ENCODE data around the gene ARFGAP3. TPM values are rescaled to one million over a fixed set of nuclear protein-coding genes. Genes with fewer than 3 reads are reported as not detected.
"Not testable (repeated sequence)": the region's sequence is repeated elsewhere in the genome, so short reads cannot be mapped to it uniquely, and the experiment has no call there.

The ARFGAP3 gene
- total RNA-seq, 1 donor from 2014 or later: 59.1 TPM

DNA sequence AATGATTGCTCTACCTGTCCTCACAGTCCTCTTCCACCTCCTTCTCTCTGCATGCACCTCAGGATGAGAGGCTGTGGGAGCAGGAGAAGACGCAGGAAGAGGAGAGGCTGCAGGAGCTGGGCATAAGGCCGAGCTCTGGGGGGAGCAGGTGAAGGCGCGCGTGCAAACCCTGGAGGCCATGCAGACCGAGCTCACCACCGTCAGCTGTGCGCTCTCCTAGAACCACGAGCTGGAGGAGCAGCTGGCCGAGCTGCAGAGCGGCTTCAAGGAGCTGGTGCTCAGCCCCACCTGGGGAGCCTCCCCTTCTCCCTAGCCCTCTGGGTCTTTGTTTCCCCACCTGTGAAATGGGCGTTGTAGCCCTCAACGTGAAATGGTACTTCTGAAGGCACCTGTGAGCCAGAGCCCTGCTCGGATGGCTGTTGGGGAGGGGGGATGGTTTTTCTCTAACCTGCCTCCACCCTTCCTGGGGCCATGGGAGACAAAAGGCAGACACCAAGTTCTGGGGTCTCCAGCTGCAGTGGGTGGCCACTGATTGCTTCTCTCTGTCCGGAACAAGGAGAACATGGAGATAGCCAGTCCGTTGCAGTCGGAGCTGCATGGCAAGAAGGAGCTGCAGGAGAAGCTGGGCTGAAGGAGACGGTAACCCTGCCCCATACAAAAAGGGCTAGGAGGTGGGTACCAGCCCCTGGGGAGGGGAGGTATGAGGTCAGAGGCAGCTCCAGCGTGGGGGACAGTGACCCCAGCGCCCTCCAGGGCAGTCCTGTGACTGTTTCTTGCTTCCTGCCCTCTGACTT, 71.2 kb downstream of the ARFGAP3 start:
- no peak for DNase-seq (ENCODE audit: extremely low spot score, unreplicated experiment)
- H3K36me3 Mint-ChIP-seq (ENCODE audit: unreplicated experiment): no peaks in the 10 kb centered on the region
- H3K9me3 Mint-ChIP-seq (ENCODE audit: unreplicated experiment): no peaks in the 10 kb centered on the region
- no peaks in the 10 kb centered on the region for H3K27me3 Mint-ChIP-seq (ENCODE audit: unreplicated experiment)
- H3K27ac Mint-ChIP-seq (ENCODE audit: unreplicated experiment): no peak overlapping the region
- H3K4me3 Mint-ChIP-seq (ENCODE audit: unreplicated experiment): no peak overlapping the region
- TF ChIP-seq, protein P1, sequence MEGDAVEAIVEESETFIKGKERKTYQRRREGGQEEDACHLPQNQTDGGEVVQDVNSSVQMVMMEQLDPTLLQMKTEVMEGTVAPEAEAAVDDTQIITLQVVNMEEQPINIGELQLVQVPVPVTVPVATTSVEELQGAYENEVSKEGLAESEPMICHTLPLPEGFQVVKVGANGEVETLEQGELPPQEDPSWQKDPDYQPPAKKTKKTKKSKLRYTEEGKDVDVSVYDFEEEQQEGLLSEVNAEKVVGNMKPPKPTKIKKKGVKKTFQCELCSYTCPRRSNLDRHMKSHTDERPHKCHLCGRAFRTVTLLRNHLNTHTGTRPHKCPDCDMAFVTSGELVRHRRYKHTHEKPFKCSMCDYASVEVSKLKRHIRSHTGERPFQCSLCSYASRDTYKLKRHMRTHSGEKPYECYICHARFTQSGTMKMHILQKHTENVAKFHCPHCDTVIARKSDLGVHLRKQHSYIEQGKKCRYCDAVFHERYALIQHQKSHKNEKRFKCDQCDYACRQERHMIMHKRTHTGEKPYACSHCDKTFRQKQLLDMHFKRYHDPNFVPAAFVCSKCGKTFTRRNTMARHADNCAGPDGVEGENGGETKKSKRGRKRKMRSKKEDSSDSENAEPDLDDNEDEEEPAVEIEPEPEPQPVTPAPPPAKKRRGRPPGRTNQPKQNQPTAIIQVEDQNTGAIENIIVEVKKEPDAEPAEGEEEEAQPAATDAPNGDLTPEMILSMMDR (IDR thresholded peaks at IDR 0.05): no peak
- H3K4me1 Mint-ChIP-seq (ENCODE audit: unreplicated experiment): peaks cover 12% of the 10 kb centered on the region

DNA sequence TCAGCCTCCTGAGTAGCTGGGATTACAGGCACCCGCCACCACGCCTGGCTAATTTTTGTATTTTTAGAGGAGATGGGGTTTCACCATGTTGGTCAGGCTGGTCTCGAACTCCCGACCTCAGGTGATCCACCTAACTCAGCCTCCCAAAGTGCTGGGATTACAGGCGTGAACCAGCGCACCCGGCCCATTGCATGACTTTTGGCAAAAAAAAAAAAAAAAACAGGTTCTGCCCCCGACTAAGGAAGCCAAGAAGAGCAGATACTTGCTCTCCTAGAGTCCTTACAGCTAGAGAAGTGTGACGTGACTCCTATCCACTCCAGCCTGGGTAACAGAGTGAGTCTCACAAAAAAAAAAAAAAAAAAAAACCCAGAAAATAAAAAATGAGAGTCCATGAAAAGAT, 74.8 kb downstream of the ARFGAP3 start:
- peaks cover 13% of the 10 kb centered on the region for H3K4me1 Mint-ChIP-seq (ENCODE audit: unreplicated experiment)
- not testable (repeated sequence) for H3K36me3 Mint-ChIP-seq (ENCODE audit: unreplicated experiment); DNase-seq (ENCODE audit: extremely low spot score, unreplicated experiment); H3K27ac Mint-ChIP-seq (ENCODE audit: unreplicated experiment); H3K9me3 Mint-ChIP-seq (ENCODE audit: unreplicated experiment); H3K4me3 Mint-ChIP-seq (ENCODE audit: unreplicated experiment); H3K27me3 Mint-ChIP-seq (ENCODE audit: unreplicated experiment)

DNA sequence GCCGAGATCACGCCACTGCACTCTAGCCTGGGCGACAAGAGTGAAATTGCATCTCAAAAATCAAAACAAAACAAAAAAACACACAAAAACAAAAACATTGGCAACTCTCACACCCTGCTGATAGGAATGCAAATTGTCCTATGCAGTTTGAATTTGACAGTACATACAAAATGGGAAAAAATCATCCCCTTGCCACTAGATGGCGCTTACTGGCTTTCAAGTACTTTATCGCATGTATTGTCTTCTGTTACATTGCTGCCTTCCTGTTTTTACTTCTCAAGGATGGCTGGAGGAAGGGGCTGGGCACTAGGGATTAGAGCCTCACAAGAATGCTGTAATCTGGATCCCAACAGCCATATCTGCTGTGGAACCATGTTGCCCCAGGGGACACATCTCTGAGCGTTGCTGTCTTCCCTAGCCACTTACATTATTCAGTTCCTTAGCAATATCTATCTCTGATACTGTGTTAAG, 77.0 kb downstream of the ARFGAP3 start:
- H3K36me3 Mint-ChIP-seq (ENCODE audit: unreplicated experiment): no peaks in the 10 kb centered on the region
- no peak for DNase-seq (ENCODE audit: extremely low spot score, unreplicated experiment)
- H3K4me3 Mint-ChIP-seq (ENCODE audit: unreplicated experiment): no peak overlapping the region
- no peaks in the 10 kb centered on the region for H3K27me3 Mint-ChIP-seq (ENCODE audit: unreplicated experiment)
- H3K4me1 Mint-ChIP-seq (ENCODE audit: unreplicated experiment): peaks cover 12% of the 10 kb centered on the region
- TF ChIP-seq, protein P1 (IDR thresholded peaks at IDR 0.05): peak; percentile 86
- no peaks in the 10 kb centered on the region for H3K9me3 Mint-ChIP-seq (ENCODE audit: unreplicated experiment)
- no peak overlapping the region for H3K27ac Mint-ChIP-seq (ENCODE audit: unreplicated experiment)

DNA sequence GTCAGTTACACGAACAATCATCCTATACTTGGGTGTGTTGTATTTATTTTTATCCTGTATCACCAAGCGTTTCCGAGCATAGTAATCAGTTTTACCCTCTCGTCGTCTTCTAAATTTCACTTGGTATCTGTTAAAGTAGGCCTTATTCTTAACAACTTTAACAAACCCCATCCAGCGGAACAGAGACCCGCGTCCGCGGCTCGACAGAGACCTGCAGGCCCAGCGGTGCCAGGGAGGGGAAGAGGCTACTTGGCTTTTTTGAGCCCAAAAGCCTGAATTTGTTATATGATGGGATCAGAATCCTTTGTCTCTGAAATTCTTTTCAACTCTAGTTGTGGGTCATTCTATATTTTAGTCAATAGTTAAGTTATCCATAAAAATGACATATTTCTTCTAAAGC, 79.9 kb downstream of the ARFGAP3 start:
- H3K27ac Mint-ChIP-seq (ENCODE audit: unreplicated experiment): no peak overlapping the region
- no peaks in the 10 kb centered on the region for H3K27me3 Mint-ChIP-seq (ENCODE audit: unreplicated experiment)
- no peaks in the 10 kb centered on the region for H3K9me3 Mint-ChIP-seq (ENCODE audit: unreplicated experiment)
- H3K36me3 Mint-ChIP-seq (ENCODE audit: unreplicated experiment): no peaks in the 10 kb centered on the region
- H3K4me3 Mint-ChIP-seq (ENCODE audit: unreplicated experiment): no peak overlapping the region
- DNase-seq (ENCODE audit: extremely low spot score, unreplicated experiment): no peak
- peaks cover 11% of the 10 kb centered on the region for H3K4me1 Mint-ChIP-seq (ENCODE audit: unreplicated experiment)
- TF ChIP-seq, protein P1 (IDR thresholded peaks at IDR 0.05): no peak

DNA sequence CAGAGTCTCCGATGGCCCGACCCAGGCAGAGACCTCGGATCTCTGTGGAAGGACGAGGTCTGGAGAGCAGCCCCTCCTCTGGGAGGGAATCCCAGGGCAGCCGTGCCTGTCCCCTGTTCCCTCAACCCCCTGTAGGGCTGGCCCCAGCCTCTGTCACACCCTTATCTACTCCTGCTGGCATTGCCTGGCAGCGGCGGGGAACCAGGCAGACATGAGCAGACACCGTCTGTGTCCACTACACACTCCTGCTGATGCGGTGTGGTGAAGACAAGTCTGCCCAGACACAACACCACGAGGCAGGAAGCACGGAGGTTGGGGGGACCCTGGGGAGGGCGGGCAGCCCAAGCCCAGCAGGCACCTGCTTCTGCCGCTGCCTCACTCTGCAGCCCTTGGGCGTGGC, 83.9 kb downstream of the ARFGAP3 start:
- no peak for DNase-seq (ENCODE audit: extremely low spot score, unreplicated experiment)
- H3K27me3 Mint-ChIP-seq (ENCODE audit: unreplicated experiment): no peaks in the 10 kb centered on the region

More for the DNA sequence above, 83.9 kb downstream of the ARFGAP3 start:
- TF ChIP-seq, protein P1 (IDR thresholded peaks at IDR 0.05): no peak
- no peaks in the 10 kb centered on the region for H3K9me3 Mint-ChIP-seq (ENCODE audit: unreplicated experiment)
- H3K4me1 Mint-ChIP-seq (ENCODE audit: unreplicated experiment): peaks cover 16% of the 10 kb centered on the region
- no peaks in the 10 kb centered on the region for H3K36me3 Mint-ChIP-seq (ENCODE audit: unreplicated experiment)
- H3K27ac Mint-ChIP-seq (ENCODE audit: unreplicated experiment): no peak overlapping the region
- H3K4me3 Mint-ChIP-seq (ENCODE audit: unreplicated experiment): no peak overlapping the region

All from osteocyte (in vitro differentiated cells).